ENCODE measurements around the gene SLCO2A1.

SLCO2A1 gene

GRCh38 chr3:133887074-133887802 is 142.5 kb downstream of the SLCO2A1 start:
- no peak overlapping the region for H3K4me2 ChIP-seq (ENCODE audit: low read depth, low read length, poor library complexity, severe bottlenecking)
- no peaks in the 10 kb centered on the region for H3K79me2 ChIP-seq (ENCODE audit: insufficient read depth, low read length)
- no peaks in the 10 kb centered on the region for H4K20me1 ChIP-seq (ENCODE audit: low read depth, low read length)
- no peak overlapping the region for H3K9ac ChIP-seq (ENCODE audit: low read length)
- TF ChIP-seq CTCF (IDR thresholded peaks at IDR 0.05; ENCODE audit: insufficient read depth, low read length, poor library complexity, severe bottlenecking) (no peak), EZH2phosphoT487 (conservative IDR thresholded peaks at IDR 0.05; ENCODE audit: low read length) (no peak)
- H3K9me2 ChIP-seq (replicated peaks; ENCODE audit: insufficient read depth, low read length): no peaks in the 10 kb centered on the region
- no peaks in the 10 kb centered on the region for H3K9me3 ChIP-seq (ENCODE audit: insufficient read depth, low read length)
- no peak overlapping the region for H3K27ac ChIP-seq (ENCODE audit: low read depth, low read length)
- H3K4me3 ChIP-seq (ENCODE audit: insufficient read depth, low read length, poor library complexity, severe bottlenecking): no peak overlapping the region
- H3K27me3 ChIP-seq (ENCODE audit: low read length): no peaks in the 10 kb centered on the region
- no peaks in the 10 kb centered on the region for H3K36me3 ChIP-seq (ENCODE audit: low read length)
- no peak overlapping the region for H2AFZ ChIP-seq (ENCODE audit: low read depth, low read length, severe bottlenecking)
- H3F3A ChIP-seq (ENCODE audit: insufficient read depth): no peaks in the 10 kb centered on the region

GRCh38 chr3:133886031-133886722 is 143.5 kb downstream of the SLCO2A1 start:
- Histone ChIP-seq H4K20me1 (ENCODE audit: low read depth, low read length) (no peaks in the 10 kb centered on the region), H3K4me3 (ENCODE audit: insufficient read depth, low read length, poor library complexity, severe bottlenecking) (no peak overlapping the region), H3K9me3 (ENCODE audit: insufficient read depth, low read length) (no peaks in the 10 kb centered on the region), H3K27ac (ENCODE audit: low read depth, low read length) (no peak overlapping the region), H3K9me2 (replicated peaks; ENCODE audit: insufficient read depth, low read length) (no peaks in the 10 kb centered on the region), H3K9ac (ENCODE audit: low read length) (no peak overlapping the region), H3K27me3 (ENCODE audit: low read length) (no peaks in the 10 kb centered on the region), H3K4me2 (ENCODE audit: low read depth, low read length, poor library complexity, severe bottlenecking) (no peak overlapping the region), H3F3A (ENCODE audit: insufficient read depth) (no peaks in the 10 kb centered on the region), H2AFZ (ENCODE audit: low read depth, low read length, severe bottlenecking) (no peak overlapping the region), H3K79me2 (ENCODE audit: insufficient read depth, low read length) (no peaks in the 10 kb centered on the region), H3K36me3 (ENCODE audit: low read length) (no peaks in the 10 kb centered on the region)
- no peak for TF ChIP-seq CTCF (IDR thresholded peaks at IDR 0.05; ENCODE audit: insufficient read depth, low read length, poor library complexity, severe bottlenecking)
- no peak for TF ChIP-seq EZH2phosphoT487 (conservative IDR thresholded peaks at IDR 0.05; ENCODE audit: low read length)

GRCh38 chr3:133884887-133885711 is 144.6 kb downstream of the SLCO2A1 start:
- Histone ChIP-seq H3K9me2 (replicated peaks; ENCODE audit: insufficient read depth, low read length) (no peaks in the 10 kb centered on the region), H4K20me1 (ENCODE audit: low read depth, low read length) (no peaks in the 10 kb centered on the region), H3K9ac (ENCODE audit: low read length) (no peak overlapping the region), H3K79me2 (ENCODE audit: insufficient read depth, low read length) (no peaks in the 10 kb centered on the region), H3K4me3 (ENCODE audit: insufficient read depth, low read length, poor library complexity, severe bottlenecking) (no peak overlapping the region), H3K27me3 (ENCODE audit: low read length) (no peaks in the 10 kb centered on the region), H3K36me3 (ENCODE audit: low read length) (no peaks in the 10 kb centered on the region), H3K27ac (ENCODE audit: low read depth, low read length) (no peak overlapping the region), H2AFZ (ENCODE audit: low read depth, low read length, severe bottlenecking) (no peak overlapping the region), H3F3A (ENCODE audit: insufficient read depth) (no peaks in the 10 kb centered on the region), H3K4me2 (ENCODE audit: low read depth, low read length, poor library complexity, severe bottlenecking) (no peak overlapping the region), H3K9me3 (ENCODE audit: insufficient read depth, low read length) (no peaks in the 10 kb centered on the region)
- TF ChIP-seq EZH2phosphoT487 (conservative IDR thresholded peaks at IDR 0.05; ENCODE audit: low read length) (no peak), CTCF (IDR thresholded peaks at IDR 0.05; ENCODE audit: insufficient read depth, low read length, poor library complexity, severe bottlenecking) (no peak)

Data from SU-DHL-6 (cell line).